ENCODE measurements around the gene GRIP1.
"Not testable (repeated sequence)": the region's sequence is repeated elsewhere in the genome, so short reads cannot be mapped to it uniquely, and the experiment has no call there.

Gene GRIP1

GRCh38 chr12:66331016-66331415, 347.9 kb downstream of the GRIP1 start:
- peak; percentile 24 for FAIRE-seq
- TF ChIP-seq TAF1 (IDR thresholded peaks at IDR 0.05; ENCODE audit: borderline replicate concordance, low read depth, low read length) (no peak), POLR2AphosphoS5 (IDR thresholded peaks at IDR 0.05; ENCODE audit: low read depth, low read length) (no peak), POLR2A (IDR thresholded peaks at IDR 0.05; ENCODE audit: low read depth, low read length) (no peak)
- no peak for DNase-seq (ENCODE audit: insufficient read length)

DNA sequence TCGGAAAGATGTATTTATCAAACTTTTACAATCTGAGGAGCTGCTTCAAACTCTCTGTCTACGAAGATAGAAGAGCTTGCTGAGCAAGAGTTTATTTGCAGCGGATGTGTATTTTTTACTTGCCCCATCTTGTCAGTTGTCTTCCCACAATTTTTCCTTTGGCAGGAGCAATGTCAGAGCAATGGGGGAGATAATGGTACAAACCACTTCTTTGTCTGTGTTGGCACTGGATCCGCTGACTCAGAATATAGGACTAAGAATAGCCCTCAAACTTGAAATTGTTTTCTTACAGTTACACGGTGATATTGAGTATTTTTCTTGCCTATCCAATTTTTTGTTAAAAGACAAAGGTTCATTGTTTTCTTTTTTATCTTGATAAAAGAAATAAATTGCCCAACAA, 348.9 kb downstream of the GRIP1 start:
- no peak for FAIRE-seq
- no peak for TF ChIP-seq TAF1 (IDR thresholded peaks at IDR 0.05; ENCODE audit: borderline replicate concordance, low read depth, low read length)
- no peak for TF ChIP-seq POLR2A (IDR thresholded peaks at IDR 0.05; ENCODE audit: low read depth, low read length)
- DNase-seq (ENCODE audit: insufficient read length) = no peak

DNA sequence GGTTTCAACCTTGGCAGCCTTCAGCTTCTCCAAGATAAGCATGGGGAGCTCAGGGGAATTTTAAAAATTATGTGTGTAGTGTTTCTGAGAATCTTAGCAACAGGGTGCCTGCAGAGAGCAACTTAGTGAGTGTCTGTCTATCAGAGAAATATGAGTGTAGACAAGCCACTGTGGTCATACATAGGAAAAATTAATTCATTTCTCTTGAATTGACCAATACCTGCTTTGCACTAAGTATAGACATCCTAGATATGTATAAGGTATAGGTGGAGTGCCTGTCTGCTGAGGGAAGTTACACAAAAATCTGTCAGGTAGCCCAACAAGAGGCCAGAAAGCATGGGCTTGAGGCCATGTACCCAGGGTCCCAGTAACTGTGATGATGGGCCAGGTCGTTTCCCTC, 355.9 kb downstream of the GRIP1 start:
- FAIRE-seq = no peak
- DNase-seq (ENCODE audit: insufficient read length) = no peak

DNA sequence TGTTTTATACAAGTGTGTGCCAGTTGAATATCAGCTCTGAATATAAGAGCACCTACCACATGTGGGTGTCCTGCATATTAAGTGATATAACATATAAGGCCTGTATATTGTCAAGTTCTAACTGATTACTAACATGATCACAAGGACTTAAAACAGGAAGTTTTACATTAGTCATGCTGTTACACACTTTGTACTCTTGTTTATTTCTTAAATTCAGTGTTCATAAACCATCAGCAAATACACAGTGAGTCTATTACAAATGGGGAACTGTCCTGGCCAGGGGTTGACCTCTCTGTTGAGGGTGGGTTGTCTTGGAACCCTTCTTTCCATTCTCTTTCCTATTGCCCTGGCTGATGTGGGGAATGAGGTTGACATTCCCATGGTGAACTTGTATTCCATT, 357.4 kb downstream of the GRIP1 start:
- TF ChIP-seq TAF1 (IDR thresholded peaks at IDR 0.05; ENCODE audit: borderline replicate concordance, low read depth, low read length) = no peak
- no peak for TF ChIP-seq POLR2A (IDR thresholded peaks at IDR 0.05; ENCODE audit: low read depth, low read length)
- TF ChIP-seq POLR2AphosphoS5 (IDR thresholded peaks at IDR 0.05; ENCODE audit: low read depth, low read length) = no peak
- no peak for FAIRE-seq
- DNase-seq (ENCODE audit: insufficient read length) = no peak

More for the DNA sequence above, 355.9 kb downstream of the GRIP1 start:
- TF ChIP-seq POLR2A (IDR thresholded peaks at IDR 0.05; ENCODE audit: low read depth, low read length) (no peak), TAF1 (IDR thresholded peaks at IDR 0.05; ENCODE audit: borderline replicate concordance, low read depth, low read length) (no peak), POLR2AphosphoS5 (IDR thresholded peaks at IDR 0.05; ENCODE audit: low read depth, low read length) (no peak)

DNA sequence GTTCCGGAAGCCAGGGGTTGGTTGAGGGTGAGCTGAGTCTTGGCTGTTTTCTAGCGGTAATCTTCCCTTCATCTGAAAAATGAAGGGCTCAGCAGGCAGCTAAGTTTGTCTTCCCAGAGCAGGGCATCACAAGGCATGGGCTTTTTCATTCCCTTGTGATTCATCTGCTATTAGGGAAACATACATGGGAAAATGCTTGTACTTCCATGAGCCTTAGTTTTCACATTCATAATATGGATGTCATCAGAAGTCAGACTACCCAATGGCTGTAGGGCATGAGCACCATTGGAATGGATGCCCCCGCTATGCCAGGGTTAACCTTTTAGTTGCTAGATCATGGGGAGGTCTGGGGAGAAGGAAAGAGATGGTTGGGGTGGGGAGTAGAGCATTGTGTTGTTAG, 357.9 kb downstream of the GRIP1 start:
- DNase-seq (ENCODE audit: insufficient read length) (no peak), FAIRE-seq (no peak)
- no peak for TF ChIP-seq TAF1 (IDR thresholded peaks at IDR 0.05; ENCODE audit: borderline replicate concordance, low read depth, low read length)
- no peak for TF ChIP-seq POLR2AphosphoS5 (IDR thresholded peaks at IDR 0.05; ENCODE audit: low read depth, low read length)
- no peak for TF ChIP-seq POLR2A (IDR thresholded peaks at IDR 0.05; ENCODE audit: low read depth, low read length)

- TF ChIP-seq POLR2AphosphoS5 (IDR thresholded peaks at IDR 0.05; ENCODE audit: low read depth, low read length) = no peak
- TF ChIP-seq POLR2A (IDR thresholded peaks at IDR 0.05; ENCODE audit: low read depth, low read length) = no peak
- TF ChIP-seq TAF1 (IDR thresholded peaks at IDR 0.05; ENCODE audit: borderline replicate concordance, low read depth, low read length) = no peak
- no peak for DNase-seq (ENCODE audit: insufficient read length)
- FAIRE-seq = peak; percentile 76
Measured at GRCh38 chr12:66319266-66319954, 359.5 kb downstream of the GRIP1 start.

DNA sequence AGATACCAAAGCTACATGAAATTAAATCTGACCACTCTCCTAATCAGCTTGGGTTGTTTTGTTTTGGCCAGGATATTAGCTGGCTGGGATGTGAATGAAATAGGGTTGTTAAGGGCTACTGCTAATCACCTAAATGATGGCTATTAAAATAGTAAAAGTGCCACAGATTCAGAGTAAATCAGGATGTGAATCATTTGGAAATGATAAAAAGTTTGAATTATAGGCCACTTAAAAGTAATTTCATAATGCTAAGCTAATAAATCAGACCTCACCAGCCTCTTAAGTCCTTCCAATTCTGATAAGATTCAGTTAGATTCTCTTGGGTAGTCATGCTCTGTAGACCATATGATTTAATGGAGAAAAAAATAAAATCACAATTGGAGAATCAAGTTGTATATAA, 364.6 kb downstream of the GRIP1 start:
- no peak for FAIRE-seq
- TF ChIP-seq POLR2AphosphoS5 (IDR thresholded peaks at IDR 0.05; ENCODE audit: low read depth, low read length) = no peak
- TF ChIP-seq POLR2A (IDR thresholded peaks at IDR 0.05; ENCODE audit: low read depth, low read length) = no peak
- no peak for TF ChIP-seq TAF1 (IDR thresholded peaks at IDR 0.05; ENCODE audit: borderline replicate concordance, low read depth, low read length)
- no peak for DNase-seq (ENCODE audit: insufficient read length)

DNA sequence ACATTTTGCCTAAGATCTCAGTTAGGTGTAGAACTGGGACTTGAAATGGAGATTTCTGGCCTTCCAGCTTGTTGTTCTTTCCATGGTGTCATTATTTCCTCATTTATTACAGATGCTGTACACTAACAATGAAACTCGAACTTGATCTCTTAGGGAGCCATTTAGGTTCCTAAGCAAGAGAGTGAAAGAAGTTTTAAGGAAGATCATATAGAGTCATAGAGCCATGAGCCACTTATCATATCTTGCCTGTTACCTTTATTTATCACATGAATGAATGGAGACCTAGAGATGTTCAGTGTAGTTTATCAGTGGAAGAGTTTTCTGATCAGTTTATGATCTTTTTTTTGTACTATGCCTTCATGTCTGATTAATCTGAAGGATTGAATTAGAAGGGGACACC, 366.7 kb downstream of the GRIP1 start:
- no peak for TF ChIP-seq POLR2A (IDR thresholded peaks at IDR 0.05; ENCODE audit: low read depth, low read length)
- TF ChIP-seq TAF1 (IDR thresholded peaks at IDR 0.05; ENCODE audit: borderline replicate concordance, low read depth, low read length) = no peak
- no peak for TF ChIP-seq POLR2AphosphoS5 (IDR thresholded peaks at IDR 0.05; ENCODE audit: low read depth, low read length)
- peak; percentile 17 for FAIRE-seq
- DNase-seq (ENCODE audit: insufficient read length) = no peak

DNA sequence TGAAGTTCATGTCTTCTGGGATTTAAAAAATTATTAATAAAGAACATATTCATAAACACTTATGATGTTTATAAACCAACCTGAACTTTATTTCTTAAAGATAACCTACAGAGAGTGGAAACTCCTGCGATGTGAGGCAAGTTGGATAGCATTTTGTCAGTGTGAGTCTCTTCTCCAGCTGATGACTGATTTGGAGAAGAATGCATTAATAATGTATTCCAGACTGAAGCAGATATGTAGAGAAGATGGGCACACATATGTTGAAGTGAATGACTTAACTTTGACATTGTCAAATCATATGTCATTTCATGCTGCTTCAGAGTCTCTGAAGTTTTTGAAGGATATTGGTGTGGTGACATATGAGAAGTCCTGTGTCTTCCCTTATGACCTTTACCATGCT, 369.3 kb downstream of the GRIP1 start:
- no peak for DNase-seq (ENCODE audit: insufficient read length)
- TF ChIP-seq TAF1 (IDR thresholded peaks at IDR 0.05; ENCODE audit: borderline replicate concordance, low read depth, low read length) (no peak), POLR2AphosphoS5 (IDR thresholded peaks at IDR 0.05; ENCODE audit: low read depth, low read length) (no peak), POLR2A (IDR thresholded peaks at IDR 0.05; ENCODE audit: low read depth, low read length) (no peak)
- FAIRE-seq = no peak

DNA sequence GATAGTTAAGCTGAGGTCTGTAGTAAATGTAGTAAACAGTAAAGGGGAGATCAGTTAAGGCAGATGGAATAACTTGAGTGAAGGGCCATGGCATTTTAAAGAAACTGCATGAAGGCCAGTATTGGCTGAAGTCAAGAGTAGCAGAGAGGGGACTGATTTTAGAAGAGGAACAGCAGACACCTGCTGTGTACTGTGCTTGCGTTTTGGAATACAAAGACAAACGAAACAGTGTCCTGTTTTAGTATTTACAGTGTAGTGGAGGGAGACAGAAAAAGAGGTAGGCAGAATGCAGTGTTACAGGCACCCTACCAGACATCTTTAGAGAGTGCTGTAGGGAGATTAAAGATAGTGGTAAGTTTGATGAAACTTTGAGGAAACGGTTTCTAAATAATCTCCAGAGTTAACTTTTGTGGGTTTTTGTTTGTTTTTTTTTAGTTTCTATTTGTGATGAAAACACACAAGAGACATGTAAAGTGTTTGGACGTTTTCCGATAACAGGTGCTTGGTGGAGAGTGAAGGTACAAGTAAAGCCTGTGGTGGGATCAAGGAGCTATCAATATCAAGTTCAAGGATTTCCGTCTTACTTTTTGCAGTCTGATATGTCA, 374.5 kb downstream of the GRIP1 start:
- DNase-seq (ENCODE audit: insufficient read length) (no peak), FAIRE-seq (peak; percentile 57)
- no peak for TF ChIP-seq POLR2A (IDR thresholded peaks at IDR 0.05; ENCODE audit: low read depth, low read length)
- TF ChIP-seq TAF1 (IDR thresholded peaks at IDR 0.05; ENCODE audit: borderline replicate concordance, low read depth, low read length) = no peak
- no peak for TF ChIP-seq POLR2AphosphoS5 (IDR thresholded peaks at IDR 0.05; ENCODE audit: low read depth, low read length)

GRCh38 chr12:66303316-66303804, 375.5 kb downstream of the GRIP1 start:
- DNase-seq (ENCODE audit: insufficient read length) = not testable (repeated sequence)
- FAIRE-seq = peak; percentile 65

DNA sequence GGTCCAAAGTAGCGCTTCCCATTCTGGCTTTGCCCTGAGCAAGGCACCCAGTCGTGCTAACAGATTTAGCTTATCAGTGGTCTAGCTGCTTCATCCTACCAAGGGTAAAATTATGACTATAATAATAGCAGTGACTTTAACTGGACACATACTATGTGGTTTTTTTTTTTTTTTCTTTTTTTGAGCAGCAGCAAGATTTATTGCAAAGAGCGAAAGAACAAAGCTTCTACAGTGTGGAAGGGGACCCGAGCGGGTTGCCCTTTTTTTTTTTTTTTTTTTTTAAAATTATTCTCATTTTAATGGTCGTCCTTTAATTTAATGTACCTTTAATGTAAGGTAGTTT, 376.1 kb downstream of the GRIP1 start:
- FAIRE-seq (no peak), DNase-seq (ENCODE audit: insufficient read length) (no peak)
- no peak for TF ChIP-seq POLR2A (IDR thresholded peaks at IDR 0.05; ENCODE audit: low read depth, low read length)
- TF ChIP-seq POLR2AphosphoS5 (IDR thresholded peaks at IDR 0.05; ENCODE audit: low read depth, low read length) = no peak

More at GRCh38 chr12:66303316-66303804, 375.5 kb downstream of the GRIP1 start:
- TF ChIP-seq POLR2A (IDR thresholded peaks at IDR 0.05; ENCODE audit: low read depth, low read length) = peak; percentile 24; the same call in 1 of the 2 replicates
